HFF-Myc (cell line): ENCODE results near the gene FRY.
A peak's percentile ranks its signal among the peaks of the same experiment; 100 is the strongest.
"Not testable (repeated sequence)": the region's sequence is repeated elsewhere in the genome, so short reads cannot be mapped to it uniquely, and the experiment has no call there.

Source experiments
- DNase-seq: peaks from one replicate; pipeline ENCODE4 v3.0.0-alpha.2; 2011; ENCODE audit warnings: low read depth; ENCODE audit errors: extremely low read depth
- H3K4me3 ChIP-seq: replicated peaks from 2 replicates; pipeline ENCODE4 v1.5.1; 2011; ENCODE audit warnings: low read depth, mild to moderate bottlenecking, control low read depth, low read length
- TF ChIP-seq, protein P1 (sequence below): IDR thresholded peaks from 2 replicates; pipeline ENCODE4 v1.5.1; 2012; ENCODE audit warnings: mild to moderate bottlenecking, low read depth, low read length, control low read depth; ENCODE audit errors: missing control alignments

FRY gene

DNA sequence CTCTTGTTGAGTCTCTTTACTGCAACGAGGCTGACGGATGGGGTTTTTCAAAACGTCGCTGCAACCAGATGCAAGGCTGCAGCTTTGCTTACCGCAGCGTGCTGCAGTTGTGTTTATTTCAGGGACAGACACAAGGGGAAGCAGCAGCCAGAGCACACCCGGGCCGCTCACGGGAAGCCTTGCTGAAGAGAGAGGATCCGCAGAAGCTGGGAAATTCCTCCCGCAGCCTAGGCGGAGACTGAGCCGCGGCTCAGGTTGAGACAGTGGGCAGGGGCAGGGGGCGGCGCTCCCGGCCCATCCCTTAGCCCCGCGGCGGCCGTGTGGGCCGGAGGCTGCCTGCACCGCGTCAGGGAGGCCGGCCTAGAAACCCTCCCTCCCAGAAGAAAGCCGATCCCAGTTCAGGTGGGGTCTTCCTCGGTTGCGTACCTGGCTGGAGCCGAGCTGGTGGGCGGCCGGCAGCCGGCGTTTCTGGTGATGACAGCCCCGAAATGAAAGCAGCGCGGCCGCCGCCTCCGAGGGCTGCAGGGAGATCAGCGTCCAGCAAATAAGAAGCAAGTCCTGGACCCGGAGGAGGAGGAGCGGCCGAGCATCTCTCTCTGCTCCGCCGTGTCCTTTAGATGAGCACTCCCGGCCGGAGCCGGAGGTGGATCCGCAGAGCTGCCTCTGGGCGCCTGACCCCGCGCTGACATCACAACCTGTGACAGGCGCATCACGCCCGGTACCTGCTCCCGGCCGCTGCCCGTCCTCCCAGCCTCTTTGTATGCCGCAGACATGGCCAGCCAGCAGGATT, at the start of gene FRY:
TSS of gene FRY (plus strand) at position 750 of the 790 bp plus-strand sequence. CDS start at position 772, 22 bp downstream.
- TF ChIP-seq, protein P1, sequence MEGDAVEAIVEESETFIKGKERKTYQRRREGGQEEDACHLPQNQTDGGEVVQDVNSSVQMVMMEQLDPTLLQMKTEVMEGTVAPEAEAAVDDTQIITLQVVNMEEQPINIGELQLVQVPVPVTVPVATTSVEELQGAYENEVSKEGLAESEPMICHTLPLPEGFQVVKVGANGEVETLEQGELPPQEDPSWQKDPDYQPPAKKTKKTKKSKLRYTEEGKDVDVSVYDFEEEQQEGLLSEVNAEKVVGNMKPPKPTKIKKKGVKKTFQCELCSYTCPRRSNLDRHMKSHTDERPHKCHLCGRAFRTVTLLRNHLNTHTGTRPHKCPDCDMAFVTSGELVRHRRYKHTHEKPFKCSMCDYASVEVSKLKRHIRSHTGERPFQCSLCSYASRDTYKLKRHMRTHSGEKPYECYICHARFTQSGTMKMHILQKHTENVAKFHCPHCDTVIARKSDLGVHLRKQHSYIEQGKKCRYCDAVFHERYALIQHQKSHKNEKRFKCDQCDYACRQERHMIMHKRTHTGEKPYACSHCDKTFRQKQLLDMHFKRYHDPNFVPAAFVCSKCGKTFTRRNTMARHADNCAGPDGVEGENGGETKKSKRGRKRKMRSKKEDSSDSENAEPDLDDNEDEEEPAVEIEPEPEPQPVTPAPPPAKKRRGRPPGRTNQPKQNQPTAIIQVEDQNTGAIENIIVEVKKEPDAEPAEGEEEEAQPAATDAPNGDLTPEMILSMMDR, result no peak
- H3K4me3 ChIP-seq, result peak within 1 kb of the TSS; percentile 67
- peak; percentile 26 for DNase-seq

DNA sequence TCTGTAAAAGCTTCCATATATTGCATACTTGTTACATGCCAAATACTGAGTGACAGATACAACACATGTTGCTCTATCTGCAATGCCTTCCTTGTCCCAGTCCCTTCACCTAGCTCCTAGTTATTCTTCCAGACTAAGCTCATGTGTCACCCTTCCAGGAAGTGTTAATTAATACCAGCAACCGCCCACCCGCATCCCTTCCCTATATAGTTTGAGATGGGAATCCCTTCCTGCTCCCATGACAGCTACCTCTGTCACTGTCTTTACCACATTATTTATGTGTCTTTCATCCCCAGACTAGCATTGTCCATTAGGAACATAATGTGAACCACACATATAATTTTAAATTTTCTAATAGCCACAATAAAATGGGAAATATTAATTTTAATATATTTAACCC, 49.5 kb upstream of the FRY start:
- no peak overlapping the region for H3K4me3 ChIP-seq
- TF ChIP-seq, protein P1, result no peak
- DNase-seq, result peak; percentile 16

DNA sequence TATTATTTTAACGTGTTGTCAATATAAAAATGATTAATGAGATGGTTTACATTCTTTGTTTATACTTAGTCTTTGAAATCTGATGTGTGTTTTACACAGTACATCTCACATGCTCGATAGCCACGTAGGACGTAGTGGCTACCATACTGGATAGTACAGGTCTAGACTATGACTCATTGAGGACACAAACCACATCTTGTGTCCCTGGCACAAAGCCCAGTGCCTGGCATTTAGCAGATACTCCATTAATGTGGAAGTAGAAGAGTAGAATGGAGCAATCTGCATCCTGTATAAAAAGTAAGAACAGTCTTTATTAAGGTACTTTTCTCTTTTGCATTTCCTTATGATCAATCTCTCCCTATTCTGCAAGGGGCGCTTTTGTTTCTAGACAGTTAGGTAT, 49.0 kb upstream of the FRY start:
- TF ChIP-seq, protein P1, result no peak
- H3K4me3 ChIP-seq, result no peak overlapping the region
- peak; percentile 95 for DNase-seq

DNA sequence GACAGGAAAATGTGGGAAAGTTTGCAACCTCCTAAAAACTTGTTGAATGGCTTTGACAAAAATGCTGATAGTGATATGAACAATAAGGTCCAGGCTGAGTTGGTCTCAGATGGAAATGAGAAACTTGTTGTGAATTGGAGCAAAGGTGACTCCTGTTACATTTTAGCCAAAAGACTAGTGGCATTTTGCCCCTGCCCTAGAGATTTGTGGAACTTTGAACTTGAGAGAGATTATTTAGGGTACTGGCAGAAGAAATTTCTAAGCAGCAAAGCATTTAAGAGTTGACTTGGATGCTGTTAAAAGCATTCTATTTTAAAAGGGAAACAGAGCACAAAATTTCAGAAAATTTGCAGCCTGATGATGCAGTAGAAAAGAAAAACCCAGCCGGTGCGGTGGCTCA, 47.9 kb upstream of the FRY start:
- DNase-seq, H3K4me3 ChIP-seq: not testable (repeated sequence)

DNA sequence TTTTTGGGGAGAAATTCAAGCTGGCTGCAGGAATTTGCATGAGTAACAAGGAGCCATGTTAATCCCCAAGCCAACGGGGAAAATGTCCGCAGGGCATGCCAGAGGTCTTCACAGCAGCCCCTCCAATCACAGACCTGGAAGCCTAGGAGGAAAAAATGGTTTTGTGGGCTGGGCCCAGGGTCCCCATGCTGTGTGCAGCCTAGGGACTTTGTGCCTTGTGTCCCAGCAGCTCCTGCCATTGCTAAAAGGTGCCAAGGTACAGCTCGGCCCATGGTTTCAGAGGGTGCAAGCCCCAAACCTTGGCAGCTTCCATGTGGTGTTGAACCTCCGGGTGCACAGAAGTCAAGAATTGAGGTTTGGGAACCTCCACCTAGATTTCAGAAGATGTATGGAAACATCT, 47.2 kb upstream of the FRY start:
- H3K4me3 ChIP-seq, DNase-seq: not testable (repeated sequence)

DNA sequence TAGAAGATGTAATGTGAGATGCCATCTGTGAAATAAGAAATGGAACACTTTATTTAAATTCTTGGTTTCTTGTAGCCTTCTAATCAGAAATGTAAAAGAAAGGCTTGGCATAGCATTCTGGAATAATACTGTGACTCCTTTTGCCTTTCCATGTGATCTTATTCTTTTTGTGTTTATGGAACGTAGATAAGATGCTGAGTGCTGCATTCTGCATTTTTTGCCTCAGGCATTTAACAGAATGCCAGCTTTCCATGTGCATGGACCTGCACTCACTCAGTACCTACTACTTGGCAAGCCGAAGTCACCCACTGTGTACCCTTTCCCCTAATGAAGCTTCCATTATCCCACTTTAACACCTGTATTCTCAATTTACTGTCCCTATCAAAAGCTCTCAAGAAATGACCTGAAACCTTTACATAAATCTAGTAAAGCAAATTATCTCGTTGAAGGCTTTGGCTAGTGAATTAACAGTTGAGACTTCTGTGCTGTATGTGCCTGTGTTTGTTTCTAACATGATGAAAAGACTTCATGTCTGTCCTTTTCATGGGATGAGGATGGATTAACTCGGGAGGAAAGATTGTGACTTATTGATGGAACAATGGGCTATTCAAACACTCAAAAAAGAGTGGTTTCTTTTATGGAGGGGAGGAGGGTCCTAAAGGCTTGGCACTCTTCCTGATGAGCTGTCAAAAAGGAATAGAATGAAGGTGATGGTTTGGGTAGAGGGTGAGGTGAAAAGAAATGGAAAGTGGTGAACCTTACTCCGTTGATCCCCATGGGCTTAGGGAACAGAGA, 44.7 kb upstream of the FRY start:
- DNase-seq, result no peak
- TF ChIP-seq, protein P1, result no peak
- no peak overlapping the region for H3K4me3 ChIP-seq

DNA sequence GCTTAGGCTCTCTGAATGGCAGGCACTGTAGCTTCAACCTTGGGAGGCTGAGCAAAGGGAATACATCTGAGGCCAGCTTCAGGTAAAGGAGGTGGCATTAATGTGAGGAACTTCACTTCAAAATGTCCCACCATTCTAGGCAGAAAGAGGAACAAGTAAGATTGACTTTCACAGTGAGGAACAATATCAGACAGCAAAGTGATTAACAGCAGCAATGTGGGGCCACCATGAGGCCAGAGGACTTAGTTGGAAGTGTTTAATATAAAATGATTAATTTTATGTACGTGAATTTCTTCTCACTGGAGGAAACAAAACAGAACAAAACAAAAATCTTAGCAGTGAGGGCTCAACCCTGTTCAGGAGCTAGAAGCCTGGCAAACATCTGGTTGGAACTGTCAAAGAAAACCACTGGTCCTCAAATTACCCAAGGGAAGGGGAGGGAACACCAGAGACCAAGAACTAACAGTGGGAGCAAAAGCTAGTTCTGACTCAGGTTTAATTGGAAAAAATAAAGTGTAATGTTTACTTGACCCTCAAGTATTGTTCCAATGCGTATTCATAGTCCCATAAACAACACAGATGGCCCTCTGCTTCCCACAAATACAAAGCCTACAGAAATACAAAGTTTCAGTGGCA, 43.9 kb upstream of the FRY start:
- peak; percentile 33 for DNase-seq
- H3K4me3 ChIP-seq, result no peak overlapping the region
- TF ChIP-seq, protein P1, result no peak

DNA sequence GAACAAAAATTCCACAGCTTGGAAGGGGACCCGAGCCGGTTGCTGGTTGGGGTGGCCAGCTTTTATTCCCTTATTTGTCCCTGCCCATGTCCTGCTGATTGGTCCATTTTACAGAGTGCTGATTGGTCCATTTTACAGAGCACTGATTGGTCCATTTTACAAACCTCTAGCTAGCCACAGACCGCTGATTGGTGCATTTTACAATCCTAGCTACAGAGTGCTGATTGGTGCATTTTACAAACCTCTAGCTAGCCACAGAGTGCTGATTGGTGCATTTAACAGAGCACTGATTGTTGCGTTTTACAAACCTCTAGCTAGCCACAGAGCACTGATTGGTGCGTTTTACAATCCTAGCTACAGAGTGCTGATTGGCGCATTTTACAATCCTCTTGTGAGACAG, 37.2 kb upstream of the FRY start:
- H3K4me3 ChIP-seq, DNase-seq: not testable (repeated sequence)
